ENCODE data around the gene FYN. TPM values are rescaled to one million over a fixed set of nuclear protein-coding genes. Genes with fewer than 3 reads are reported as not detected.

The FYN gene
- total RNA-seq, 2 experiments from 2014 or later = 521 to 547 TPM

DNA sequence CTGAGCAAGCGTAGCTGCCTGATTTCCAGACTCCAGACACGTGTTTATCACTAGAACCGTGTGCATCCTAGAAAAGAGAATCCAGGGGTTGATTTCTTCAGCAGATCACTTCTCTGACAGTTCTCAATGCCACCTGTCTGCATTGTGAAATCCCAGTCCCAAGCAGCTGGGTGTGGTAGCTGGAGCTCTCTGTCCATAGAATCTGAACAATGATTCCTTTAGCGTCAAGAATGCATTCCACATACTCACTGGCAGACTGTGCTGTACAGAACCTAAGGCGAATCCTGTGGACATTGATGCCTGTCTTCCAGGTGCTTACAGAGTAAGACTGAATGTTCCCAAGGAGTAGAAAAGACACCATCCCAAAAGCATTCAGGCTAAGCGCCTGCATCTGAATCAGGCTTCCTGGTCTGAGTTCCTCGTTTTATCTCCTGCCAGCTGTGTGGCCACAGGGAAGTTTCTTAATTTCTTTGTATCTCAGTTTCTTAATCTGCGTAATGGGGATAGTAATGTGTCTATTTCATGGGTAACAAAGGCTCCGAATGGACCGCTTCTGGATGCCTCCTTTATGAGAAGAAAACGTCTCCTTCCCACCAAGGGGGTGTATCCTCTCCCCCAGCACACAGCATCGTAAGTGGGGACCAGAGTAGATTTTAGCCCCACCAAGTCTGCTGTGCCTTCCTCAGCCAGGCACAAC, 257.2 kb downstream of the FYN start:
- ChIA-PET POLR2A (no interaction called here), CTCF (interaction anchor here (0.8 kb wide), 1 partner anchor 427 kb away, joined by 3 read pairs; no protein-coding TSS in a partner anchor)

DNA sequence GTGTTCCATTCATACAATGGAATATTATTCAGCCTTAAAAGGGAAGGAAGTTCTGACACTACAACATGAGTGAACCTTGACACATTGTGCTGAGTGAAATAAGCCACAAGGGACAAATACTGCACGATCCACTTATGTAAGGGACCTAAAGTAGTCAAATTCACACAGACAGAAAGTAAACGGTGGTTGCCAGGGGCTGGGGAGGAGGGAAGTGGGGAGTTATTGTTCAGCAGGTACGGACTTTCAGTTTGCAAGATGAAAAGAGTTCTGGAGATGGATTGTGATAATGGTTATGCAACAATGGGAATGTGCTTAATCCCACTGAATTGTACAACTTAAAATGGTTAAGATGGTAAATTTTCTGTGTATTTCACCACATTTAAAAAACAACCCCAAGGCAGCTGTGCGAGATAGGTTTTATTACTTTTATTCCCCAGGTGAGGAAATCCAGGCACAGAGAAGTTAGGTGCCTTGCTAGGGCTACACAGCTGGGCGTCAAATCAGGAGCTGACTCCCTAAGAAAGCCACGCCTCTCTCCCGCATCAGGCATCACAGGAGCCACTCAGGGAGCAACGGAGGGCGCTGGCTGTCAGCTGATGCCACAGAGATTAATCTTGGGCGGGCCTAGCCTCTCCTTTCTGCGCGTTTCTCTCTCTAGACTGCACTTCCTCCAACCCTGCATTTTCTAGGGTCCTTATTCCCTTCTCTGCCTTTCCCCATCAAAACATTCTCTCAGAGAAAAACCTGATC, 258.2 kb downstream of the FYN start:
- CTCF ChIA-PET = no interaction called here
- POLR2A ChIA-PET = no interaction called here

DNA sequence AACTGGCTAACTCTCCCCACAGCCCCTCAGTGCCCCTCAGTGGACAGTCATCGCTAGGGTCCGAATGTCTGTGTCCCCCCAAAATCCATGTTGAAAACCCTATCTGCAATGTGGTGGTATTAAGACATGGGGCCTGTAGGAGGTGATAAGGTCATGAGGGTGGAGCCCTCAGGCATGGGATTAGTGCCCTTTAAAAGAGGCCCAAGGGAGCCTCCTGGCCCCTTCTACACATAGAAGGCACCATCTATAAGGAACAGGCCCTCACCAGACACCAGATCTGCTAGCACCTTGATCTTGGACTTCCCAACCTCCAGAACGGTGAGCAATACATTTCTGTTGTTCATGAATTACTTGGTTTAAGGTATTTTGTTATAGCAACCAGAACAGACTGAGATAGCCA, 260.9 kb downstream of the FYN start:
- ChIA-PET CTCF (no interaction called here), POLR2A (no interaction called here)

DNA sequence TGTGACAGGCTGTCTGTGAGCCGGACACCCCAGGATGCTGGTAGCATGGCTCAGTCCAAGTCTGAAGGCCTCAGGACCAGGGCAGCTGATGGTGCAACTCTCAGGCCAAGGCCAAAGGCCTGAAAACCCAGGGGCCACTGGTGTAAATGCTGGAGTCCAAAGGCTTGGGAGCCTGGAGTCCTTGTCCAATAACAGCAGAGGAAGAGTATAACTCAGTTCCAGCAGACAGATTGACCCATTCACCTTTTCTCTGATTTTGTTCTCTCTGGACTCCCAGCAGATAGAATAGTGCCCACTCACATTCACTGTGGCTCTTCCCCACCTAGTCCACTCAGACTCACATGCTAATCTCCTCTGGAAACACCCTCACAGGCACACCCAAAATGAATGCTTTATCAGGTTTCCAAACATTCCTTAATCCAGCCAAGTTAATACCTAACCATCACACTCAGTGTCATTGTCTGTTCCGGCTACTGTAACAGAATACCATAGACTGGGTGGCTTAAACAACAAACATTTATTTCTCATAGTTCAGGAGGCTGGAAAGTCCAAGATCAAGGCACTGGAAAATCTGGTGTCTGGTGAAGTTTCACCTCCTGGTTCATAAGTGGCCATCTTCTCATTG, 262.6 kb downstream of the FYN start:
- ChIA-PET CTCF (no interaction called here), POLR2A (no interaction called here)

Other genes with a start within 250 kb of the FYN start
- gene CCN6, start 180.7 kb upstream of the FYN start, total RNA-seq = not detected
- 10 to 100 TPM; 32.1 to 37.5 TPM for gene TUBE1, start 214.0 kb upstream of the FYN start, total RNA-seq
- gene FAM229B, start 214.1 kb upstream of the FYN start, total RNA-seq = 1 to 10 TPM; 7.6 to 7.7 TPM